Upper lobe of left lung (tissue), 4 donors: Measurements from ENCODE around the gene KDM2A.

Source experiments
- CTCF ChIP-seq, 6 experiments: fragments of 450-650 bp in 4 of 6; fragments of 200-600 bp in 2 of 6; sonication (generic) in 2 of 6; IDR thresholded peaks; one replicate each; pipeline ENCODE4 v1.5.1; 2016 to 2019; ENCODE audit warnings: antibody characterized with exemption in 6 of 6
- POLR2A ChIP-seq, 4 donors: fragments of 450-650 bp; IDR thresholded peaks; one replicate each; pipeline ENCODE4 v1.5.1; 2016 to 2017; ENCODE audit warnings: antibody characterized with exemption in 4 of 4, mild to moderate bottlenecking in 2 of 4

- TF ChIP-seq CTCF (IDR thresholded peaks at IDR 0.05) = no peak
- no peak for TF ChIP-seq POLR2A (IDR thresholded peaks at IDR 0.05)
Measured at GRCh38 chr11:67076202-67076601, 42.9 kb upstream of the KDM2A start.
